RPMI7951 (cell line): Measurements from ENCODE around the gene PSMA7. TPM values are rescaled to one million over a fixed set of nuclear protein-coding genes. Genes with fewer than 3 reads are reported as not detected.

ENCODE experiments used
- DNase-seq: peaks from one replicate; pipeline ENCODE4 v3.0.0-alpha.2; 2012; ENCODE audit warnings: low read depth
- total RNA-seq: library from RNA; depleted of rRNA; stranded (reverse); fragments of >200 nt; shearing (Covaris generic); gene quantifications from 2 replicates; pipeline ENCODE4 v1.2.3, GENCODE V29; 2014; rRNA removed

PSMA7 gene
- 878 and 1,048 TPM in 2 replicates for total RNA-seq

GRCh38 chr20:62143081-62143956 is at the start of gene PSMA7, which contains the start of gene SS18L1:
Gene PSMA7, minus strand, starts transcription at chr20:62143394. Its CDS starts 91 bp downstream, at chr20:62143303.
Gene SS18L1, plus strand, starts transcription at chr20:62143769. Its CDS starts 52 bp downstream, at chr20:62143821.
- peak; percentile 91 for DNase-seq

- no peak for DNase-seq
Measured at GRCh38 chr20:62192635-62193034, 49.4 kb upstream of the PSMA7 start.

- no peak for DNase-seq
Measured at GRCh38 chr20:62191781-62192559, 48.8 kb upstream of the PSMA7 start.

GRCh38 chr20:62190639-62191411 is 47.6 kb upstream of the PSMA7 start:
- DNase-seq: no peak

- DNase-seq: no peak
Measured at GRCh38 chr20:62186887-62187866, 44.0 kb upstream of the PSMA7 start.

- DNase-seq: no peak
Measured at GRCh38 chr20:62186096-62186426, 42.9 kb upstream of the PSMA7 start.

GRCh38 chr20:62183426-62184142 is 40.4 kb upstream of the PSMA7 start:
- DNase-seq: no peak

GRCh38 chr20:62182469-62183425 is 39.6 kb upstream of the PSMA7 start, which contains the start of gene MTG2:
Gene MTG2, plus strand, starts transcription at chr20:62183028. Its CDS starts 10,393 bp downstream, at chr20:62193421.
- peak; percentile 97 for DNase-seq

- no peak for DNase-seq
Measured at GRCh38 chr20:62181808-62182207, 38.6 kb upstream of the PSMA7 start.

- DNase-seq: no peak
Measured at GRCh38 chr20:62179162-62179504, 35.9 kb upstream of the PSMA7 start.

GRCh38 chr20:62178316-62179161 is 35.3 kb upstream of the PSMA7 start:
- no peak for DNase-seq

GRCh38 chr20:62177307-62177706 is 34.1 kb upstream of the PSMA7 start:
- no peak for DNase-seq

GRCh38 chr20:62176866-62177265 is 33.7 kb upstream of the PSMA7 start:
- DNase-seq: no peak

GRCh38 chr20:62175711-62176110 is 32.5 kb upstream of the PSMA7 start:
- no peak for DNase-seq

- DNase-seq: no peak
Measured at GRCh38 chr20:62174870-62175624, 31.9 kb upstream of the PSMA7 start.

GRCh38 chr20:62174021-62174804 is 31.0 kb upstream of the PSMA7 start:
- no peak for DNase-seq
